CD8-positive, alpha-beta memory T cell (primary cell): ENCODE measurements around the gene PTHLH. TPM values are rescaled to one million over a fixed set of nuclear protein-coding genes. Genes with fewer than 3 reads are reported as not detected.

Experiments
- CTCF ChIA-PET: fragments of 350-600 bp; sonication (Branson Sonifier 250); formaldehyde crosslinking; loops from one replicate; lab custom pipeline; 2021; ENCODE audit warnings: antibody characterized with exemption; lab: Charles Lee
- POLR2A ChIA-PET: fragments of 350-600 bp; sonication (Branson Sonifier 250); formaldehyde crosslinking; loops from one replicate; lab custom pipeline; 2021; ENCODE audit warnings: antibody characterized with exemption; lab: Charles Lee
- DNase-seq, 5 donors: peaks; one replicate each; pipeline versions ENCODE4 v3.0.0 to v3.0.0-alpha.2; 2020 to 2022; ENCODE audit warnings: mixed read lengths in 1 of 5
- H3K27ac ChIP-seq: one replicate; pipeline ENCODE4 v1.7.0; 2013; ENCODE audit warnings: low read depth, mild to moderate bottlenecking, low read length, moderate library complexity
- H3K27me3 ChIP-seq: 2 replicates; pipeline ENCODE4 v1.7.0; 2013; ENCODE audit warnings: low read length, mild to moderate bottlenecking; ENCODE audit not compliant: insufficient read depth, poor library complexity, severe bottlenecking
- H3K36me3 ChIP-seq: 2 replicates; pipeline ENCODE4 v1.7.0; 2013; ENCODE audit warnings: mild to moderate bottlenecking, low read length, moderate library complexity; ENCODE audit not compliant: insufficient read depth
- H3K4me1 ChIP-seq: 2 replicates; pipeline ENCODE4 v1.7.0; 2013; ENCODE audit warnings: mild to moderate bottlenecking, low read length, moderate library complexity; ENCODE audit not compliant: insufficient read depth
- H3K4me3 ChIP-seq: 2 replicates; pipeline ENCODE4 v1.7.0; 2013; ENCODE audit warnings: mild to moderate bottlenecking, low read length
- H3K9me3 ChIP-seq: 2 replicates; pipeline ENCODE4 v1.7.0; 2013; ENCODE audit warnings: mild to moderate bottlenecking, low read length
- H3K27ac Mint-ChIP-seq, 8 donors: one replicate each; pipeline ENCODE4 v1.8.0; 2020 to 2021; ENCODE audit warnings: mixed read lengths in 8 of 8, mild to moderate bottlenecking in 6 of 8, inconsistent platforms in 3 of 8, moderate library complexity in 3 of 8
- H3K27me3 Mint-ChIP-seq, 2 donors: one replicate each; pipeline ENCODE4 v1.8.0; 2020 to 2021; ENCODE audit warnings: mixed read lengths in 2 of 2, mild to moderate bottlenecking in 1 of 2, moderate library complexity in 1 of 2
- H3K36me3 Mint-ChIP-seq, 3 donors: one replicate each; pipeline ENCODE4 v1.8.0; 2020 to 2021; ENCODE audit warnings: mixed read lengths in 3 of 3, inconsistent platforms in 1 of 3, mild to moderate bottlenecking in 1 of 3
- H3K4me1 Mint-ChIP-seq, 3 donors: one replicate each; pipeline ENCODE4 v1.8.0; 2020 to 2021; ENCODE audit warnings: mixed read lengths in 3 of 3, inconsistent platforms in 1 of 3, mild to moderate bottlenecking in 1 of 3
- H3K4me3 Mint-ChIP-seq, 7 donors: one replicate each; pipeline ENCODE4 v1.8.0; 2020 to 2021; ENCODE audit warnings: mixed read lengths in 7 of 7, mild to moderate bottlenecking in 6 of 7, moderate library complexity in 4 of 7, inconsistent platforms in 2 of 7
- H3K9me3 Mint-ChIP-seq, 5 donors: one replicate each; pipeline ENCODE4 v1.8.0; 2020 to 2022; ENCODE audit warnings: mixed read lengths in 5 of 5, mild to moderate bottlenecking in 3 of 5, moderate library complexity in 2 of 5, inconsistent platforms in 1 of 5
- polyA plus RNA-seq: library from polyadenylated mRNA; unstranded; fragments of 300-500 nt; fragmentation: Illumina TruSeq; gene quantifications from one replicate; pipeline ENCODE4 v1.2.3, GENCODE V29; 2021
- total RNA-seq, 2 experiments: library from RNA; stranded (reverse); gene quantifications; one replicate each; pipeline ENCODE4 v1.2.3, GENCODE V29; 2021

The PTHLH gene
- total and polyA plus RNA-seq, 3 experiments from 2014 or later = 0.33 to 0.44 TPM; not detected in 1

DNA sequence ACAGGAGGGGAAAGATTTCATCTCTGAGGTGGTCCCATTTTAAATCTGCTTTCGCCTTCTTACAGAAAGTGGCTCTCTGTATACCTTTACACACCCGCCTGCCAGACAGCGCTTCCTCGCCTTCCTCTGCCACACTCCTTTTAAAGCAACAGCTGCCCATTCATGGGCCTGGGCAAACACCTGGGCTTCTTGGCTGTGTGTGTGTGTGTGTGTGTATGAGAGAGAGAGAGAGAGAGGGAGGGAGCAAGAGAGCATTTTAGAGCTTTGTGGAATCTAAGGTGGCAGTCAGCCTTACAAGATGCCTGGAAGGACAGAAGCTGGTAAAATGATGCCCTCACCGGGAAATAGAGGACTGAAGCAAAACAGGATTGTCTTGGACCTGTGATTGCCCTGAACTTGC lies 20.0 kb downstream of the PTHLH start:
- H3K4me1 ChIP-seq = no peaks in the 10 kb centered on the region
- DNase-seq = no peak
- peaks cover 0 to 2% (median 0%) of the 10 kb centered on the region in 5 donors for H3K9me3 Mint-ChIP-seq
- no peaks in the 10 kb centered on the region for H3K36me3 Mint-ChIP-seq
- H3K4me1 Mint-ChIP-seq = no peaks in the 10 kb centered on the region
- H3K27ac Mint-ChIP-seq = no peak overlapping the region
- H3K27ac ChIP-seq = no peak overlapping the region
- H3K27me3 Mint-ChIP-seq = peaks cover 5 to 25% of the 10 kb centered on the region in 2 donors
- no peak overlapping the region for H3K4me3 ChIP-seq
- H3K4me3 Mint-ChIP-seq = no peak overlapping the region
- H3K9me3 ChIP-seq = no peaks in the 10 kb centered on the region
- CTCF ChIA-PET = no interaction called here
- POLR2A ChIA-PET = no interaction called here
- H3K27me3 ChIP-seq = no peaks in the 10 kb centered on the region
- H3K36me3 ChIP-seq = no peaks in the 10 kb centered on the region

DNA sequence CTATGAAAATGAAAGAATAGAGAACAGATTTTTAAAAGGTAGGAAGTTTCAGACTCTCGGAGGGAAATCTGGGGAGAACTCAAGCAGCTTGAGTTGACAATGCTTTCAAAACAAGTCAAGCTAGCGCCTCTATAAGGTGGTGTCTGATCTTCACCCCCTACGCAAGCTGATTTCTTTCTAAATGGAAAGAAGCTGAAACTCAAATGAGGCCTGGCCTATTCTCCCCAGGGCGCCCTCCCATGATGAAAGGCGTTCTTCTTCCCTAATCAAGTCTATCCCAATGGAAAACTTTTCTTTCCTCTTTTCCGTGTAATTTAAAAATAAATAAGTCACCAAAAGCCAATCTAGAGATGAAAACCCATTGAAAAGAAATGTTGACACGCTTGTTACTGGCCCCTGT lies 20.6 kb downstream of the PTHLH start:
- Histone ChIP-seq H3K36me3 (no peaks in the 10 kb centered on the region), H3K4me3 (no peak overlapping the region), H3K27ac (no peak overlapping the region), H3K27me3 (no peaks in the 10 kb centered on the region), H3K4me1 (no peaks in the 10 kb centered on the region), H3K9me3 (no peaks in the 10 kb centered on the region)
- H3K27me3 Mint-ChIP-seq = peaks cover 1 to 26% of the 10 kb centered on the region in 2 donors
- ChIA-PET CTCF (no interaction called here), POLR2A (no interaction called here)
- H3K36me3 Mint-ChIP-seq = no peaks in the 10 kb centered on the region
- no peak overlapping the region for H3K27ac Mint-ChIP-seq
- H3K9me3 Mint-ChIP-seq = no peaks in the 10 kb centered on the region
- no peak overlapping the region for H3K4me3 Mint-ChIP-seq
- no peaks in the 10 kb centered on the region for H3K4me1 Mint-ChIP-seq
- no peak for DNase-seq

DNA sequence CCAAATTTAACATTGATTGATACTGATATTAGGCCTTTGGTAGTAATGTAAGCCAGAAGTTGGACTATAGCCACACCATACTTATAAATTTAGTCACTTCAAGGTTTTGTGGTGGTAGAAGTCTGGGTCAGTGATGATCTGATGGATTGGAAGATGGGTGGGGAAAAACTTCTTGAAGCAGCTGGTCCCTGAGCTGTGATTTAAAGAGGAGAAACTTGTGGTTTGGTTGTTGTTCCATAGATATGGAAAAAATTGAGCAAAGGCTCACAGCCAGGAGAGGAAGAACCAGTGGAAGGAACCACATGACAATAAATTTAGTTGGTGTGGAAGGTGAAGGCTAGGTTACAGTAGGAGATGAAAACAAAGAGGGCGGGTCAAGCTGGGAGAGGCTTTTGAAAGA lies 26.1 kb downstream of the PTHLH start:
- ChIA-PET POLR2A (no interaction called here), CTCF (no interaction called here)
- H3K4me1 ChIP-seq = no peaks in the 10 kb centered on the region
- DNase-seq = no peak
- Mint-ChIP-seq H3K4me1 (no peaks in the 10 kb centered on the region), H3K27ac (no peak overlapping the region), H3K9me3 (no peaks in the 10 kb centered on the region), H3K27me3 (peaks cover 6 to 16% of the 10 kb centered on the region in 2 donors), H3K36me3 (no peaks in the 10 kb centered on the region), H3K4me3 (no peak overlapping the region)
- H3K27me3 ChIP-seq = no peaks in the 10 kb centered on the region
- H3K4me3 ChIP-seq = no peak overlapping the region
- no peaks in the 10 kb centered on the region for H3K9me3 ChIP-seq
- no peaks in the 10 kb centered on the region for H3K36me3 ChIP-seq
- no peak overlapping the region for H3K27ac ChIP-seq

DNA sequence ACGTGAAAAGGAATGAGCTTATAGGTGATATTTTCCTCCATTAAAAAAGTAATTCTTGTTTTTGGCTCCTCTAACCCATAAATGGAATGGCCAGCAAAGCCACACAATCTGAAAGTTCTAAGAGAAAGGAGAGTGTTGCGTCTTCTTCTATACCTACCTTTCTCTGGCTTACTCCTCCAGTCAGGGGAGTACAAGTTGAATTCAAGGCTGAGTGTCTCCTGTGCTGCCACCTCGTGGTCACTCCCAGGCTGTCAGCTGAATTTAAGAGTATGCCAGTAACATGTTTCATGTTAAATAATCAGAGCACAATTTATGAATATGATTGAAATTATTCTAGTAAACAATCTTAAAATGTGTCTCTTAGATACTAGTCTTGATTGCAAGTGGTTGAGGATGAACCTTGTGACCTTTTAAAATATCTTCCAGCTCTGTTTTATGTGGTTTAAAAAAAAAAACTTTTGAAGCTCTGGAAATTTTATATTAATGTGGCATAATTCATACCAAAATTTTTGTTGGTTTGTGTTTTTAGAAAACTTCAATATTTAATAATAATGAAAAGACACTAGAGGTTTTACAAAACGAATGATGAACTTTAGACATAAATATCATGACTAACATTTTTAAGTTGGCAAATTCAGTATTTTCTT lies 31.7 kb downstream of the PTHLH start:
- ChIA-PET POLR2A (no interaction called here), CTCF (interaction anchor here (1.4 to 1.6 kb wide), 3 partner anchors 9 to 207 kb away, joined by 4 to 11 read pairs (median 5); no protein-coding TSS in a partner anchor)
- no peaks in the 10 kb centered on the region for H3K36me3 ChIP-seq
- H3K36me3 Mint-ChIP-seq = no peaks in the 10 kb centered on the region
- peaks cover 4 to 14% of the 10 kb centered on the region in 2 donors for H3K27me3 Mint-ChIP-seq
- H3K4me3 Mint-ChIP-seq = no peak overlapping the region
- H3K27ac ChIP-seq = no peak overlapping the region
- peak; percentile 30 to 71 (median 37) for DNase-seq
- H3K4me1 ChIP-seq = no peaks in the 10 kb centered on the region
- H3K27ac Mint-ChIP-seq = no peak overlapping the region
- H3K4me3 ChIP-seq = no peak overlapping the region
- H3K9me3 ChIP-seq = no peaks in the 10 kb centered on the region
- no peaks in the 10 kb centered on the region for H3K9me3 Mint-ChIP-seq
- H3K4me1 Mint-ChIP-seq = no peaks in the 10 kb centered on the region
- H3K27me3 ChIP-seq = no peaks in the 10 kb centered on the region

DNA sequence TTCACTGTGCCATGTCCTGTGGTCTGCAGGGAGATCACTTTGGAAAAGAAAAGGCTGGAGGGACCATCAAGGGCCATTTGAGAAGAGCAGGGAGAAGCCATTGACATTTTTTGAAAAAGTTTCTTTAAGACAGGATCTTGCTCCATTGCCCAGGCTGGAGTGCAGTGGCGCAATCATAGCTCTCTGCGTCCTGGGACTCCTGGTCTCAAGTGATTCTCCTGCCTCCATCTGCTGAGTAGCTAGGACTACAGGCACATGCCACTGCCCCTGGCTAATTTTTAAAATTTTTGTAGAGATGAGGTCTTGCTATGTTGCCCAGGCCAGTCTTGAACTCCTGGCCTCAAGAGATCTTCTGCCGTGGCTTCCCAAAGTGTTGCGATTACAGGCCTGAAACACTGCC lies 32.3 kb downstream of the PTHLH start:
- no peak overlapping the region for H3K27ac ChIP-seq
- H3K9me3 Mint-ChIP-seq = no peaks in the 10 kb centered on the region
- H3K4me3 ChIP-seq = no peak overlapping the region
- no peaks in the 10 kb centered on the region for H3K36me3 ChIP-seq
- H3K27ac Mint-ChIP-seq = no peak overlapping the region
- DNase-seq = no peak
- no peaks in the 10 kb centered on the region for H3K27me3 ChIP-seq
- H3K4me3 Mint-ChIP-seq = no peak overlapping the region
- H3K4me1 ChIP-seq = no peaks in the 10 kb centered on the region
- CTCF ChIA-PET = interaction anchor here (1.4 to 1.6 kb wide), 3 partner anchors 10 to 206 kb away, joined by 4 to 11 read pairs (median 5); no protein-coding TSS in a partner anchor
- H3K36me3 Mint-ChIP-seq = no peaks in the 10 kb centered on the region
- H3K27me3 Mint-ChIP-seq = peaks cover 4 to 13% of the 10 kb centered on the region in 2 donors
- no peaks in the 10 kb centered on the region for H3K4me1 Mint-ChIP-seq
- POLR2A ChIA-PET = no interaction called here
- H3K9me3 ChIP-seq = no peaks in the 10 kb centered on the region

DNA sequence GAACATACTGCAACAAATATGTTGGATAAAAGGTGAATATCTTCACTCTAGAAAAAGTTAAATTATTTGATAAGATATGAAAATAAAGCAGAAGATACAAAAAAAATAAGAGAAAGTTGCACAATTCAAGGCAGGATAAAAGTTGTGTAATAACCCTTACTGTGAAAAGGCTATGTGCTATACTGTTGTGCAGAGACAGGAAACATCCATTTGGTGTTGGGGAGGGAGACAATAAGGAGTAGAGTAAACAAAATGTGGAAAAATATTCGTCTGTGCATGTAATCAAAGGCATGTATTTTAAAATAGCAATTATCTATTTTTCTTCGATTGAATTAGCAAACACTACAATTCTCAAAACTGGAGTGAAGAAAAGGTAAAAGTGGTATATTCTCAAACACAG lies 34.8 kb downstream of the PTHLH start:
- no peaks in the 10 kb centered on the region for H3K4me1 Mint-ChIP-seq
- CTCF ChIA-PET = no interaction called here

DNA sequence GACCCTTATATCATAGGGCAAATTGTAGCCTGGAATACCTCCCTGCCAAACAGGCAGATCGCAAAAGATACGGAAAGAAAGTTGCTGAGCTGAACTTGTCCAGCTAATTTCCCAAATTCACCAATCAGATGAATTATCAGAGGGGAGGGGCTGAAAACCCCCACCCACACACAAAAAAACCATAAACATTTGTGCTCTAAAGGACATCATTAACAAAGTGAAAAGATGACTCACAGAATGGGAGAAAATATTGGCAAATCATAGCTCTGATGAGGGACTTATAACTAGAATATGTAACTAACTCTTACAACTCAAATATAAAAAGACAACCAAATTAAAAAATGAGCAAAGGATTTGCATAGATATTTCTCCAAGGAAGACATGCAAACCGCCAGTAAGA lies 36.3 kb downstream of the PTHLH start:
- no peak for DNase-seq
- no peaks in the 10 kb centered on the region for H3K27me3 ChIP-seq
- ChIA-PET CTCF (interaction anchor here (0.9 to 1.2 kb wide), 2 partner anchors 15 to 203 kb away, joined by 3 read pairs; no protein-coding TSS in a partner anchor), POLR2A (no interaction called here)
- H3K36me3 ChIP-seq = no peaks in the 10 kb centered on the region
- no peaks in the 10 kb centered on the region for H3K4me1 ChIP-seq
- Mint-ChIP-seq H3K4me3 (no peak overlapping the region), H3K27me3 (peaks cover 8 to 22% of the 10 kb centered on the region in 2 donors), H3K36me3 (no peaks in the 10 kb centered on the region), H3K27ac (no peak overlapping the region), H3K4me1 (no peaks in the 10 kb centered on the region), H3K9me3 (no peaks in the 10 kb centered on the region)
- H3K9me3 ChIP-seq = no peaks in the 10 kb centered on the region
- no peak overlapping the region for H3K4me3 ChIP-seq
- H3K27ac ChIP-seq = no peak overlapping the region

More for the DNA sequence above, 34.8 kb downstream of the PTHLH start:
- POLR2A ChIA-PET = no interaction called here
- H3K27ac Mint-ChIP-seq = no peak overlapping the region
- peaks cover 8 to 13% of the 10 kb centered on the region in 2 donors for H3K27me3 Mint-ChIP-seq
- no peaks in the 10 kb centered on the region for H3K9me3 ChIP-seq
- no peak overlapping the region for H3K27ac ChIP-seq
- H3K4me3 Mint-ChIP-seq = no peak overlapping the region
- no peaks in the 10 kb centered on the region for H3K9me3 Mint-ChIP-seq
- no peak overlapping the region for H3K4me3 ChIP-seq
- DNase-seq = no peak
- H3K27me3 ChIP-seq = no peaks in the 10 kb centered on the region
- H3K36me3 ChIP-seq = no peaks in the 10 kb centered on the region
- H3K4me1 ChIP-seq = no peaks in the 10 kb centered on the region
- no peaks in the 10 kb centered on the region for H3K36me3 Mint-ChIP-seq

DNA sequence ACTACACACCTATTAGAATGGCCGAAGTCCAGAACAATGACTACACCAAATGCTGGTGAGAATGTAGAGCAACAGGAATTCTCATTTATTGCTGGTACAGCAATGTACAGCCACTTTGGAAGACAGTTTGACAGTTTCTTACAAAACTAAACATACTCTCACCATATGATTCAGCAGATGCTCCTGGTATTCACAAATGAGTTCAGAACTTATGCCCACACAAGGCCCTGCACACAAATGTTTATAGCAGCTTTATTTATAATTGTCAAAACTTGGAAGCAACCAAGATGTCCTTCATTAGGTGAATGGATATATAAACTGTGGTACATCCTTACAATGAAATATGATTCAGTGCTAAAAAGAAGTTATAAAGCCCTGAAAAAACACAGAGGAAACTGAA lies 38.3 kb downstream of the PTHLH start:
- Histone ChIP-seq H3K36me3 (no peaks in the 10 kb centered on the region), H3K4me3 (no peak overlapping the region), H3K4me1 (no peaks in the 10 kb centered on the region), H3K27ac (no peak overlapping the region), H3K9me3 (no peaks in the 10 kb centered on the region), H3K27me3 (no peaks in the 10 kb centered on the region)
- no peak overlapping the region for H3K27ac Mint-ChIP-seq
- H3K27me3 Mint-ChIP-seq = peaks cover 11 to 32% of the 10 kb centered on the region in 2 donors
- H3K9me3 Mint-ChIP-seq = no peaks in the 10 kb centered on the region
- no peak for DNase-seq
- H3K36me3 Mint-ChIP-seq = peaks cover 0 to 2% (median 0%) of the 10 kb centered on the region in 3 donors
- H3K4me3 Mint-ChIP-seq = no peak overlapping the region
- H3K4me1 Mint-ChIP-seq = no peaks in the 10 kb centered on the region
- POLR2A ChIA-PET = no interaction called here
- CTCF ChIA-PET = no interaction called here
